Amniotic stem cell (primary cell): ENCODE measurements around the gene ANTXR1.

Experiments
- DNase-seq: peaks from one replicate; lab custom pipeline; 2025; lab: John Stamatoyannopoulos, UW

Gene ANTXR1

GRCh38 chr2:69133898-69134297, 120.9 kb downstream of the ANTXR1 start:
- no peak for DNase-seq

DNA sequence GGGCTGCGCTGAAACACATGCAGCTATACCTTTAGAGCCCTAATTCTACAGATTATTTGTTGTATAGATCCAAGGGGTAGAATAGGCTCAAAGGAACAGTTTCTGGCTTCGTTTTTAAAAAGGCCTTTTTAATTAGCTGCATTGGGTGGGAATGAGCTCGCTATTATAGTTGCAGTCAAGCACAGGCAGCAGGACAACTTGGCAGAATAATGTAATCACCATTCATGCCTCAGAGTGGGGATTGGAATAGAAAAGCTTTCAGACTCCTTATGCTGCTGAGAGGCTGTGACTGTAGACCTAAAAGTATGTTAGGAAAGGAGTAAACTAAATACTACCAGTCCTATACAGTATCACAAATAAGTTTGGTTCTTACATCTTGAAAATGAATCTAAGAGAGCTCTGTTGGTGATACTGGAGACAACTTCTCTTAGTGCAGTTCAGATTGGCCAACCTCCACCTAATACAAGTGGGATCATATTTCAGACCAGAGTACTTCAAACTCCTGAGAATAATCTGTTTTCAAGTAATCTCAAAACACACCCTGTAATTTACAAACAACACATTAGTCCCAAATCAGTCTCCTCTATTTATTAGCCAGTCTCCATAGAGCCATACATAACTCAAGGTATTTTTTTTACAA, 121.4 kb downstream of the ANTXR1 start:
- no peak for DNase-seq

GRCh38 chr2:69138247-69138772, 125.3 kb downstream of the ANTXR1 start:
- DNase-seq, result peak; percentile 58

DNA sequence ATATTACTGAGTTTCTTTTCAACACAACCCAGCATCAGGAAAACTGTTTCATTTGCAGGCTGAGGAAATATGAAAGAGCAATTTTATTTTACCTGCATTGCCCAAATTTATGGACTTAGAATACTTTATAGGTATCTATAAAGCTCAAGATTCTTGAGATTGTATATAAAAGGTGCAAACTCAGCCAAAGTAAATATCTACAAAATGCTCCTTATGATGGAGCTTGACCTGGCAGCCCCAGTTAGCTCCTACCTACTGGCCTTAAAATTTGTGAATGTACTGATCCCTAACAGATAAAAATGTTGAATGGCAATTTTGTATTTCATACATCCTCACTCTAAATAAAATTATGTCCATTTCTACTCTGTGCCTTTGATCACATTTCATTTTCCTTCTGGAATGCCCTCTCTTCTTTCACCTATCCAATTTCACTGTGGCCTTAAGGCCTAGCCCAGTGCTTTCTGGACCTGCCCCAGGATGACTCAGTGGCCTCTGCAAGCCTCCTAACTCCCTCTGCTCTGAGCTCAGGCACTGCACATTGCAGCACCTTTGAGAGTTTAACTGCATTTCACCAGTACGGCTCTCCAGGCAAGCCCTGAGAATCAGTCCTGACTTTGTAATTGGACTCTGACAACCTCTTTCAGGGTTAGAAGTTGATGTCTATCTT, 125.9 kb downstream of the ANTXR1 start:
- DNase-seq, result no peak

- no peak for DNase-seq
Measured at GRCh38 chr2:69139778-69140670, 127.0 kb downstream of the ANTXR1 start.

- DNase-seq, result no peak
Measured at GRCh38 chr2:69141061-69141460, 128.1 kb downstream of the ANTXR1 start.

- DNase-seq, result no peak
Measured at GRCh38 chr2:69143748-69144360, 130.9 kb downstream of the ANTXR1 start.

DNA sequence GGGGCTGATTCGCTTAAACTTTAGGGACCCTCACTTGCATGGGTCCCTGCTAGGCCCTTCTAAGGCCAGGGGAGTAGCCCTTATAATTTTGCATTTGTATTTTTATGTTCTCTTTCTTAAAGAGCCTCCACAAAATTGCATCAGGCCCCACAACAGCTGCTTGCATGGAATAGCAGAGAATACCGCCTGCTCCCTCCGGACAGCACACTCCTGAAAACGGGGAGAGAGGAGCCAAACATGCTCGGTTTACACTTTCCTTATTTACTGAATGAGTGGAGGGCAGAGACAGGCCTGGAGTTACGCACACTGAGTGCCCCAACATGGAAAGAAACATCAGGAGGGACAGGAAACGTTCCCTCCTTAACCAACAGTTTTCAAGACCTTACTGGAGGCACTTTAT, 132.2 kb downstream of the ANTXR1 start:
- DNase-seq, result no peak

DNA sequence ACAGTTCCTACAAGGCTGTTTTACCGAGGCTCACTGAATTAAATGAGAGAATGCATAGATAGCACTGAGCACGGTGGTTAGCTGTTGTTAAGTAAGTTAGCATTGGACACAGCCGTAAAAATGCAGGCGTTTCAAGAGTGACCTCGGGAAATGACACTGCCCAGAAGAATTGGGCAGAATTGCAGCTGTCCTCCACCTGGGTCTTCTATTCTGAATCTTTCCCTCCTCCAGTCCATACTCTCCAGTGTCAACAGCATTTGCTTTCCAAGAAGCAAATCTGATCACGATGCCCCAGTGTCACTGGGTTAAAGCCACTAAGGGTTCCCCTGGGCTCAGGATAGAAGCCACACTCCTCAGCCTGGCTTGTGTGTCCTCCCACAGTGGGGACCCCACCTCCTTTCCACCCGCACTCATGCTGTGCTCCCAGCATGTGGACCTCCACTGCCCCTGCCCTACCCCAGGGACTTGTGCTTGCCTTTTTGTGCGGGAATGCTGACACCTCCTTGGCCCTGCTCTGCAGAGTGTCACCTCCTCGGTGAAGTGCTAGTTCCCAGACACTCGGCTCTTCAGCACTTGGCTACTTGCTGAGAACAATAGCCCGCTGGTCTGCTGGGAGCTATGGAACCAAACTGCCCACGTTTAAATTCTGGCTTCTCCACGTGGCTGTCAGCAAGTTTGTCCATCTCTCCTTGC, 135.0 kb downstream of the ANTXR1 start:
- DNase-seq, result no peak

DNA sequence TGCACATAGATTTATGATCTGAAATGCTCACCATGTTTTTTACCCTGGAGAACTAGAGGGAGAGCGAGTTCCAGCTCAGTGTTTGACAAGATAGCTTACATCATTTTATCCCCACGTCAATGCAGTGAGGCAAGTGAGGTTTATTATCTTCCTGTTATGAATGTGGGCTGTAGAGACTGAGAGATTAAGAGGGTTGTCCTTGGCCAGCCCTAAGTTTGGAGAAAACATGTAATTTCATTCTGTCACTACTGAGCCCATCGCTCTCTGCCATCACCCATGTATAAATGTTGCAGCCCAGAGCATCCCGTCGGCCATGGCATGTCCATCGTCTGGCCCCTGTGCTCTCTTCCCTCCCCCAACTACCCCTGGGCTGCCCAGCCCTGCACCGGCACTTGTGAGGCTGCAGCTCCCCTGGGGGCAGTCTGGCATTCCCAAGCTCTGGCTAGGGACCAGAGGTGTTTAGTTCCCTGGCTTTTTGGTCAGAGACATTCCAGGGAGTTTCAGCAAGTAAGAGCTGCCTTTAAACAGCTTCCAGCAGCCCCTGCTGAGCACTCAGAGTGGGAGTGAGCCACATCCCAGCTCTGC, 136.7 kb downstream of the ANTXR1 start:
- DNase-seq, result no peak

DNA sequence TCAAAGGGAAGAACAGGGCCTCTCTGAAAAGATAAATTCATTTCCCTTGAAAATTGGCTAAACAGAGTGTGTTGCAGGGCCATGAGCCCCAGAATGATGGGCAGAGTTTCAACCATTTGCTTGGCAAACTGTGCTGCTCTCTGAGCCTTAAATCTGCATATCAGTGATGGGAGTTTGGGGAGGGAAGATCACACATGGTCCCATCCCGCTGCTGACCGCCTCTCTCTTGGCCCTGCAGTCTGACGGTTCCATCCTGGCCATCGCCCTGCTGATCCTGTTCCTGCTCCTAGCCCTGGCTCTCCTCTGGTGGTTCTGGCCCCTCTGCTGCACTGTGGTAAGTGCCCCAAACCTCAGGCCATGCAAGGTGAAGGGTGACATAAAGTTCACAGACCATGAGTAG, 139.0 kb downstream of the ANTXR1 start:
- no peak for DNase-seq

DNA sequence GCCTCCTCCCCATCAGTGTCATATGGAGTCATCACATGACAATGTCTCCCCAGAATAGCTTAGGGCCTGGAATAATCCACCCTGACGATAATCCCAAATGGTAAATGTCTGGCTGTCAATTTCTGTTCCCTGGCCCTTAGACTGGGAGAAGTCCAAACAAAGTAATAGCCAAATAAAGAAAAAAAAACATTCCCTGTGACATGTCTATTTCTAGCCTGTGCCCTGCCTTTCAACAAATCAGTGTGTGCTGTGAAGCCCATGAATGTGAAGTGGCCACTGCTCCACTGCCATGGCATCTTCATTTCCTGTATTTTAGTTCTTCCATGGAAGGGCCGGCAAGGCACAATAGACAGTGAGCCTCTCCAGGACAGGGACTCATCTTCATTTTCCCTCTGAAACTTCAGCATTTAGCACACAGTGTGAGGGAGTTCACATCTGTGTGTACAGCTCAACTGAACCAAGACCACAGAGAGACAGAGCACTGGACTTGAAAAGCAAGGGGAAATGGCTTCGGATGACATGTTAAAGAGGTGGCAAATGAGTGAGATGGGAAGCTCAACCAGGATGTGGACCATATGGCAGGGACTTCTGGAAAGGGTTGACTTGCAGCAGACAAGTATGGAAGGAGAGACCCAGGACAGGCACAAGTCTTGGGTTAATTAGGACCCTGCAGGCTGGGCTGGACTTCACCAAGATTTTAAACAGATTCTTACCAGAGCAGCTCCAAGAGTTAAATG, 140.0 kb downstream of the ANTXR1 start:
- no peak for DNase-seq

DNA sequence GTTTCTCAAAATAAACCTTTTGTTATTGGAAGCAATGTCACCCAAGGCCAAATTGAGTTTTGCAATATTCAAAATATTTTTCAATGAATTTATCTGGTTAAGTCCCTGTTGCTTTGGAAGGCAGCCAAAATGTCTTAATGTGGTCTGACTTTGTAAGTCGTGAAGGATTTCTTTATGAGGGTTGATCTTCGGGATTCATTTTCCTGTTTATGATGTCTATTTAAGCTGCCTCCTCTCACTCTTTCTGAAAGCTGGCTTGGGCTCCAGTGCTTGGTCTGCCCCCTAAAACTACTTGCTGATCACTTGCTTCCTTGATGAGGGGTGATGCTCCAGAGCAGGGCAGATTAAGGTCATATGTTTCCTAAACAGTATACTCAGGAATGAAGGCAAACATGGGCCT, 141.1 kb downstream of the ANTXR1 start:
- DNase-seq, result no peak

- no peak for DNase-seq
Measured at GRCh38 chr2:69156624-69157023, 143.6 kb downstream of the ANTXR1 start.

- DNase-seq, result no peak
Measured at GRCh38 chr2:69157441-69157840, 144.5 kb downstream of the ANTXR1 start.

- DNase-seq, result no peak
Measured at GRCh38 chr2:69159986-69160385, 147.0 kb downstream of the ANTXR1 start.

- no peak for DNase-seq
Measured at GRCh38 chr2:69162057-69162456, 149.1 kb downstream of the ANTXR1 start.

DNA sequence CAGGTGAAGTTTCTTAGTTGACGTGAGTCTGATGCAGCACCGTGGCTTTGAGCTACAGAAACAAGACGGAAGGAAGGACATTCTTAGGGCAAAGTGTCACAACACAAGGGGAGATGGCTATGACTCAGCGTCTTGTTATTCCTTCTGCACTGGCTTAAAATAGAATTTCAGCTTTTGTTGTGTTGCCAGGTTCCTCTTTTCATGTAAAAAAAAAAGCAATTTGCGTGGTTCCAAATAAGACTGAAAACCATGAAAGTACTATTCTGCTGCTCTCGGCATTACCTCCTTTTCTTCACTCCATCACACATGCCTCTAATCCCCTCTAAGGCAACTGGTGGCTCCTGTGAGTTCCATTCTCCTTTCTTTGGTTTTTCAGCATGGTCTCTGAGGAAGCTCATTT, 150.1 kb downstream of the ANTXR1 start:
- DNase-seq, result peak; percentile 63

DNA sequence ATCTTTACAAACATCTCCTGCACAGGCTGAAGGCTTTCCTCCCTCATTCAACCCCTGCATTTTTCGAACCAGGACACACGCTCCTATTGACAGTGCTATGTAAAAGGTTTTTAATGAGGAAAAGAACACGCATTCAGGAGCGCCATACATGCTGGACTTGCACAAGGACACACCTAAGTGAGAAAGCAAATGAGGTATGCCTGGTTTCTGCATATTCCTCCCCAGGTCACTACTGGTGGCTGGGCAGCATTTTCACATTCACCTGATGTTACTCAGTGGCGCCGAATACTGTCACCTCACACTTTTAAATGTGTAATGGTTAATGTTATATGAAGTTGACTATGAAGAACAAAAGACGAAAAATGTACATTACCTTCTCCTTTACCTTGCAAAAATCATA, 150.6 kb downstream of the ANTXR1 start:
- no peak for DNase-seq

GRCh38 chr2:69164061-69164778, 151.2 kb downstream of the ANTXR1 start:
- DNase-seq, result peak; percentile 56
